ENCODE results near the gene HID1.

GRCh38 chr17:74922694-74923537, 49.6 kb downstream of the HID1 start, which contains the start of gene USH1G:
- no peak for TF ChIP-seq CTCF (IDR thresholded peaks at IDR 0.05)
- no peak for TF ChIP-seq EZH2 (IDR thresholded peaks at IDR 0.05)
